HG03342 (cell line): ENCODE measurements around the gene CHGA.

Experiments used
- ATAC-seq: cut with Tn5 transposase; IDR thresholded peaks from one replicate; pipeline ENCODE4 v1.9.1; 2021; ENCODE audit warnings: mild to moderate bottlenecking, moderate library complexity; ENCODE audit not compliant: unreplicated experiment

The CHGA gene

DNA sequence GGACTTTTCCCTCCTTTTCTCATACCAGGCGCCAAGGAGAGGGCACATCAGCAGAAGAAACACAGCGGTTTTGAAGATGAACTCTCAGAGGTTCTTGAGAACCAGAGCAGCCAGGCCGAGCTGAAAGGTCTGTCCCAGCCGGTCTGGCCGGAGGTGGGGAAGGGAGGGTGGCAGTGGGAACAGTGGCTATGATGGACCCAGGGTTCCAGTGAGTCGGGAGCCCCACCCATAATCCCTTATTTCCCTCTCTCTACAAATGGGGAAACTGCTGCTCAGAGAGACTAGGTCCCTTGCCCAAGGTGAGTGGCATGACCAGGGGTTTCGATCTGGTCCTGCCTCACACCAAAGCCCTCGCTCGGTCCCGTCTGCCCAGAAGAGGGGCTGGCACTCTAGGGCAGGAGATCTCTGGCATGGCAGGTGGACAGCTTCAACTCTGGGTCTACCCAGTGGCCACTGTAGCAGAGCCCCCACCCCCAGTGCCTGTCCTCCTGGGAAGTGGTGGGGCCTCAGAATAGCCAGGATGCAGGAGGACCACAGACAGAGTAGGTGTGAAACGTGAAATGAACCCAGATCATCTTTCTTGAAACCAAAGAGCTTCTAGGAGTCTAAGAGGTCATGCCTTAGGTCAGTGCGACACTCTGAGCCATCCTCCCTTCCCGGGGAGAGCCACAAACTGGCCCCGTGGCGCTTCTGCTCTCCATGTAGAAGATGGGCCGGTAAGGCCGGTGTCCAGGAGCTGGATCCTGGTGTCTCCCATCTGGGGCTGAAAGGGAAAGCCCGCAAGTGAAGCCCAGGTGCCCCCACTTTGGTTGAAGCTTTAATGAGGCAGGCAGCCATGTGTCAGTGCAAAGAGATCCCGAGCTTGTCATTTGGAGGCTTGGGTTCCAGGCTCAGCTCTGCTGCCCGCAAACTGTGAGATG, 7.0 kb downstream of the CHGA start:
- no peak for ATAC-seq

DNA sequence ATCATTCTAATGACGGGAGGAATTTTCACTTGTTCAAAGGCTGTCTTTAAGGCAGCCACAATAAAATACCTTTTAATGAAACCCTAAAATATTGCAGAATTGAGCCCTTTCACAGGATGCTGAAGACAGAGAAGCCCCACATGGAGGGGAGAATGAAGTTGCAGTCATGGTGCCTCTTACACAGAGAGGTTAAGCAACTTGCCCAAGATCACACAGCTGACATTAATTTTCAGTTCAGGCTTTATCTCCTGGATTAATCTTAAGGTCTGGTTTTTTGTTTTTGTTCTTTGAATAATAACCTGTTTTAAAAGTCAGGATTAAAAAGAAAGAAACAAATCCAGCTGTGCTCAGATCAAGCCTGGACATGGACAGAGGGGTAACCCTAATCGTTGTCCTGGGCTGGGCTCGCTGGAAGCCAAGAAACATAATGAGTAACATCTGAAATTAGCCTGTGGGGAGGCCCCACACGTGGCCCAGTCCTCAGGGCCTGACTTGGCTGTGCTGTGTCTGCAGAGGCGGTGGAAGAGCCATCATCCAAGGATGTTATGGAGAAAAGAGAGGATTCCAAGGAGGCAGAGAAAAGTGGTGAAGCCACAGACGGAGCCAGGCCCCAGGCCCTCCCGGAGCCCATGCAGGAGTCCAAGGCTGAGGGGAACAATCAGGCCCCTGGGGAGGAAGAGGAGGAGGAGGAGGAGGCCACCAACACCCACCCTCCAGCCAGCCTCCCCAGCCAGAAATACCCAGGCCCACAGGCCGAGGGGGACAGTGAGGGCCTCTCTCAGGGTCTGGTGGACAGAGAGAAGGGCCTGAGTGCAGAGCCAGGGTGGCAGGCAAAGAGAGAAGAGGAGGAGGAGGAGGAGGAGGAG, 8.0 kb downstream of the CHGA start:
- no peak for ATAC-seq

DNA sequence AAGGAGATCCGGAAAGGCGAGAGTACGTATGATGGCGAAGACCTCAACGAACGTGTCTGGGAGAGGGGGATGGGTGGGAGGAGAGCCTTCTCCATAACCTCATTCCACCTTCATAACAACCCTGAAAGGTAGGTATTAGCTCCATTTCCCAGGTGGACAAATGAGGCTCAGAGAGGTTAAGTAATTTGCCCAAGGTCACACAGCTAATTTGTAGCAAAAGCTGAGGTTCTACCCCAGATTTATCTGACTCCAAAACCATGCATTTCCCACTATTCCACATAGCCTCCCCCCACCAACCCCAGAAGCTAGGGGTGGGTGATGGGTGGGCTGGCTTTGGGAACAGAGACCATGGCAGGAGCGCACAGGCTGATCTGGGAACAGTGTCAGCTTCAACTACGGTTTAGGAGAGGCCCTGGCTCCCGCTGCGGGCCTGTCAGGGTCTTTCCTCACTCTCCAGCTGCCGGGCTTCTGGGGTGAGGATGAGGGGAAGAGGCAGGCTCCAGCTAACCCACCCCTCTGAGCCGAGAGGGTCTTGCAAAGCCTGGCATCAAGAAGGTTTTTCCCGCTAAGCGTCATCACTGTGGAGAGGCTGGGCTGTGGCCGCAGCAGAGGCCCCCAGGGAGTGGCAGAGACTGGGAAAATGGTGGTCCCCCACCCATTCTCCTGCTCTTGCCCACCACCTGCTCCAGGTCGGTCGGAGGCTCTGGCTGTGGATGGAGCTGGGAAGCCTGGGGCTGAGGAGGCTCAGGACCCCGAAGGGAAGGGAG, 8.9 kb downstream of the CHGA start:
- ATAC-seq, result no peak

DNA sequence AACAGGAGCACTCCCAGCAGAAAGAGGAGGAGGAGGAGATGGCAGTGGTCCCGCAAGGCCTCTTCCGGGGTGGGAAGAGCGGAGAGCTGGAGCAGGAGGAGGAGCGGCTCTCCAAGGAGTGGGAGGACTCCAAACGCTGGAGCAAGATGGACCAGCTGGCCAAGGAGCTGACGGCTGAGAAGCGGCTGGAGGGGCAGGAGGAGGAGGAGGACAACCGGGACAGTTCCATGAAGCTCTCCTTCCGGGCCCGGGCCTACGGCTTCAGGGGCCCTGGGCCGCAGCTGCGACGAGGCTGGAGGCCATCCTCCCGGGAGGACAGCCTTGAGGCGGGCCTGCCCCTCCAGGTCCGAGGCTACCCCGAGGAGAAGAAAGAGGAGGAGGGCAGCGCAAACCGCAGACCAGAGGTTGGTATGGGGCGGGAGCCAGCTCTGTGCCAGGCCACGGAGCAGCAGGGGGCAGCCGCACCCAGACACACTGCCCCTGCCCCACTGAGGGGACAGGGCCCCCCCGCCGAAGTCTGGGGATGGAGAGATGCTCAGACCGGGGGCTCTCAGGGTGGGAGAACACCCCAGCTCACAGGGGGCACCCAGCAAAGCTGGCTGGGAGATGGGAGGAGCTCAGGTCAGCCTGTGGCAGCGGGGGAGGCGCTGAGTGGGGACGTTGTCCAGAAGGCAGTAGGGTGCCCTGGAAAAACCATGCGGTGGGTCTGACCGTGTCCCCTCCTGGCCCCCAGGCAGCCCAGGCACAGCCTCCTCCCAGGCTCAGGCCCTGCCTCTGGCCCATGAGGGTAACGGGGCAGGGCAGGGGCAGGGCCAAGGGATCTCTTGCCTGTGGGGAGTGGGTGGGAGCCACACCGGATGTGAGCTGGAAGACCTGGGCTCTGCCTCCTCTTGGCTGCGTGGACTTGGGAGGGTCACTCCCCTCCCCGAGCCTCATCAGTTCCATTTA, 9.8 kb downstream of the CHGA start:
- no peak for ATAC-seq

DNA sequence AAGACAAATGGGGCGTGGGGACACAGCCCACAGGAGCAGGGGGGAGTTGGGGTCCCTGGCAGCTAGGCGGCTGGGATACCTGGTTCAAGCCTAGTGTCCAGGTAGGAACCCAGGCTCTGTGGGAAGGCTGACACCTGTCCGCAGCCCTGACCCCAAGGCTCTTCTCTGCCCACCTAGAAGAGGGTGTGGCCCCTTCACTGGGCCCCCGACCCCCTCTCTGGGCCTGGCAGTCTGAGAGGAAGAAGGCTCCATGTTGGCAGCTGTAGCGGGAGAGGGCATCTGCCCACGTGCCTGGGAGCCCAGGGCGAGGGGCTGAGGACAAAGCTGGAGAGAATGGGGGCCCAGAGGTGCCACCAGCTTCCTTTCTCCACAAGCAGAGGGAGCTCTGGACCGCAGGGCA, 10.5 kb downstream of the CHGA start:
- no peak for ATAC-seq

DNA sequence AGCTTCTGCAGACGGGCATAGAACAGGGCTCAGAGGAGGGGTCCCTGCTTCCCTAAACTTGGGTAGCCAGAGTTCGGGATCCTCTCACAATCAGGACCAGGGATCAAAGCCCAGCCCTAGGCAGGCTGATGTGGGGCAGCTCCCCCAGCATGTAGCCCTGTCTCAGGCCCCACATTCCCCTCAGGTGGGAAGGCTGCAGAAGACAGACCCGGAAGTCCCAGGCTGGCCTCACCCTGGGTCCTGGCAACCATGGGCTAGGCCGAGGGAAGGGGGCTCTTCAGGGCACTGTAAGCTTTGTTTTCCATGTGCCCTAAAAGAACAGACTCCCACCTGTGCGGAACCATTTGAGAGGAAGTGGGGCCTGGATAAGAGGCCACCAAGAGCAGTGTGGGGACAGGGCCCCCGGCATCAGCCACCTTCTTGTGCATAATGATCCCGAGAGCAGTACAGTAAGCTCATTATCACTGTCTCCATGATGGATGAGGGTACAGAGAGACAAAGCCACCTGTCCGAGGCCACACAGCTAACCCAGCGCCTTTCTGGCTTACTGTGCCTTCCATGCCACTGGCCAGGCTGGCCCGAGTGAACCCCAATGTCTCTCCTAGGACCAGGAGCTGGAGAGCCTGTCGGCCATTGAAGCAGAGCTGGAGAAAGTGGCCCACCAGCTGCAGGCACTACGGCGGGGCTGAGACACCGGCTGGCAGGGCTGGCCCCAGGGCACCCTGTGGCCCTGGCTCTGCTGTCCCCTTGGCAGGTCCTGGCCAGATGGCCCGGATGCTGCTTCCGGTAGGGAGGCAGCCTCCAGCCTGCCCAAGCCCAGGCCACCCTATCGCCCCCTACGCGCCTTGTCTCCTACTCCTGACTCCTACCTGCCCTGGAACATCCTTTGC, 11.5 kb downstream of the CHGA start:
- no peak for ATAC-seq

DNA sequence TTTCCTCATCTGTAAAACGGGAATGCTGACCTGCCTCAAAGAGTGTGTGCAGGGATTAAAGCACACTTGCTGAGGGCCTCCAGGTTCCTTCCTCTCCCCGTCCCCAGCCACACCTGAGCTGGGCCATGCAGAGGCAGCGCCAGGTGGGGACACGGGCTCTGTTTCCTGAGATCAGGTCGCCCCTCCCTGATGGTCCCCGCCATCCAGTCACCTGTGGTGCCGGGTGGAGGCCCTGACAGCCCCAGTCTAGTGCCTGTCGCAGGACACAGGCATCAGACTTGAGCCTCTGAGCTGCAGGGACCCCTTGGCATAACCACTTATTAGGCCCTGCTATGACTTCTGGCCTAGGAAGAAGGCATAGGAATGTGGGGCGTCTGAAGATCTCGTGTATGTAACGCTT, 12.5 kb downstream of the CHGA start:
- ATAC-seq, result no peak

DNA sequence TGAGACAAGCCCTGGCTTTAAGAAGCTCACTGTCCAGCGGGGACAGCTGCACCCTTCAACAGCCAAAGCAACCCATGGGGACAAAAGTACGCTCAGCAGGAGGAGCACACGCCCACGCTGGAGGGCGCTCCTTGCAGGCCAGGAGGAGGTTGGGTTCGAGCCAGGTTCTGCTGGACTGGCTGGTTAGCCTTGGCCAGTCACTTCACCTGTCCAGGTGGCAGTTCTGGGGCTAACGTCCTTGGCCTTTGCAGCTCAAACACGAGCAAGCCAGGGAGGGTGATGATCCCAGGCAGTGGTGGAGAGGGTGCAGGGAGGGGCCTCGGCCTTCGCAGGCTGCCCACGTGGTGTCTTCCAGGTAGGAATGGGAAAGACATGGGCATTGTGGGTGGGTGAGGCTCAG, 13.1 kb downstream of the CHGA start:
- no peak for ATAC-seq

DNA sequence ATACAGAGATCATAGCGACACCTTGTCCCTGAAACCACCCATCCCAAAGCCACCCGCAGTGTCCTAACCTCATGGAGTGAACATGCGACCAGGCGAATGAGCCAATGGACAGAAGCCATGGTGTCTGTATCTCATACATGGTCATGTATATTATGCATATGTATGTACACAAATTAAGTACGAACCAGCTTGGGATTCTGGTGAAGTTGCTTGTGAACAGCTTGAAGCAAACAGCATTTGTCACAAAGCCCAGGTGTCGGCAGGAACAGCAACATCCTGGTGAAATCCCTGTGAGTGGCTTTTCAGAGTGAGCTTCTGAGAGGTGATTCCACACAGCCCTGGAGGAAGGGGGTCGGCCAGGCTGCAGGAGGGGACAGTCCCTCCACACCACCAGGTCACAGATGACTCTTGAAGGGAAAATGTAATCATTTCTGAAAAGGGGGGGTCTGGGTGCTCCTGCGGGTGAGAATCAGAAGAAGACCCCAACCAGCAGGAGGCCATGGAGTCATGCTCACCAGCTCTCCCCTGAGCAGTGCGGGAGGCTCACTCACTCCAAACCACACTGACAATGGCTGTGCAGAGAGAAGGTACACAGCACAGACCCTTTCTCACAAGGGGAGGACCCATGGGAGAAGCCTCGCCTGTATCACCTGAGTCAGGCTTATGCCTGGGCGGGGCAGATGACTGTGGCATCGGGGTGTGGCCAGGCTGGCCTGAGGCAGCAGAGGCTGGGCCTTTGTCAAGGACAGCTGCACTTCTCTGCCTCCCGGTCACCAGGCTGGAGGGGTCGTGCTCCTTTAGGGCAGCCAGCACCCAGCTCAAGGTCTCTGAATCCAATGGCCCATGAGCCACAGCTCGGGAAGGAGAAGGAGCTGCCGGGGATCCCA, 14.3 kb downstream of the CHGA start:
- no peak for ATAC-seq

DNA sequence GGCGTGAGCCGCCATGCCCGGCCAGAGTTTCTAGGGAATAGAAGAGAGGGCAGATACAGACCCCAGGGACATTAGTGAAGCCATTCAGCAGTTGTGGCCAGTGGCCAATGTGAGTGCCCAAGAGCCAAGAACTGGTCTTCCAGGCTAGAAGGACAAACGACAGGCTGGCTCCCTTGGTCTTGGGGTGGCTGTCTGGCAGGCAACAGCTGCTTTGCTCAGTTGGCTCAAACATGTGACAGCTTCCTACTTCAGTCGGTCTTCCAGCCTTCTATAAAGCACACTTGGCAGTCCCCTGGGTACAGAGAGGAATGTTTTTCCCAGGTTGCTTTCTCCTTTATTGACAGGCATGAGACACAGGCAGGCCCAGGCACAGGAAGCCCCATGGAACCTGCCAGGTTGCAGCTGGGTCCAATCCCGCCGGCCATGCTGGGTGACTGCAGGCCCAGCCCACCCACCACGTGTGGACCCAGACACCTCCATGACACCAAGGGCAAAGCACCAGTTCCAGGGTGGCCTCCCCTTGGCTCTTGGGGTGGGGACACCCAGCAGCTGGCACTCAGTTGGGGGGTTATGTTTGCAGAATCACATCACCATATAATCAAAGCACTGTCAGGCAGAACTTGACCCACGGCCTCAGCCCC, 15.4 kb downstream of the CHGA start:
- no peak for ATAC-seq

DNA sequence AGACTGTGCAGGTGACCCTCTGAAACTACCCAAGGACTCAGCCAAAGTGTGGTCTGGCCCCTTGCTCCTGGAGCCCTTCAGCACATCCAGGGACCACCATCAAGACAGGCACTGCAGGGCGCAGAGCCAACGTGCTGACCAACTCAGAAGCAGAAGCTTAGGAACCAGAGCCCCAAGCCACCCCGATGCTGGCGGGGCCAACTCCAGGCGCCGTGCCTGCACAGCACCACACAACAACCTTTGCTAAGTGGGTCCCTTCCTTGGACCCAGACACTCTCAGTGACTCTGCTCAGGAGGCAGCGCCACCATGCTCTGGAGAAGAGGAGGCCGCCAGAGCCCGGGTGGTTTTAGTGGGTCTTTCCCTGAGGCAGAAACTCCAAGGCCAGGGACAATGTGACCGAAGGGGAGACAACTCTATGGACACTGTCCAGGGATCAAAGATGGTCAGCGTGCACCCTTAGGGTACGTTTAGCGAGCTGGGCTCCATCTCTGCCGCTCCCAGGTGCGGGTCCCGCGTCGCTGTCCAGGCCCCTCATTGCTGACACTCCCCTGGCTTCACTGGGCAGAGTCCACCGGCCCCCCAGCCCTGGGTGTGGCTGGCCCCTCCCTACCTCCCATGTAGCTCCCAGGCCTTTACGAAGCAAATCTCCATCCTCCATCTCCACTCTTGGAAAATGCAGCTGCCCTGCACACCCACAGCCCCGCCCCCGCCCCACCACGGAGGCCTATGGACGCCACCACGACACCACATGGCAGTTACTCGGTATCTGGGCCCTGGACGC, 16.1 kb downstream of the CHGA start:
- no peak for ATAC-seq

DNA sequence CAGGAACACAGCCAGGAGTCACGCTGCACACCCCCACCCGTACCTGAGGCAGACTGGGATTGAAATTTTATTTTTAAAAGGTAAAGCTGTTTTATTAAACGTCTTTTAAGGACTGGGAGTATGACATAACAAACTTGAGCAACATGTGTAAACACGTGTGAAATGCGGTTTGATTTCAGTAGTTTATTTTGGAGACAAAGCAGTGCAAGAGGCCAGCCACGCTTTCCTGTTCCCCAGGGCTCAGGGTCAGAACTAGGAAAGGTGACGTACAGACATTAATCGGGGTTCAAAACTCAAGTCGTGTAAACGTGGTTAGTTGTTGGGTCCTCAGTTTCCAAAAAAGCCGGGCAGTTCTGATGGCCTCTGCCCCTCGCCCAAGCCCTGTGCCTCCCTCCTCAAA, 16.7 kb downstream of the CHGA start:
- ATAC-seq, result no peak

DNA sequence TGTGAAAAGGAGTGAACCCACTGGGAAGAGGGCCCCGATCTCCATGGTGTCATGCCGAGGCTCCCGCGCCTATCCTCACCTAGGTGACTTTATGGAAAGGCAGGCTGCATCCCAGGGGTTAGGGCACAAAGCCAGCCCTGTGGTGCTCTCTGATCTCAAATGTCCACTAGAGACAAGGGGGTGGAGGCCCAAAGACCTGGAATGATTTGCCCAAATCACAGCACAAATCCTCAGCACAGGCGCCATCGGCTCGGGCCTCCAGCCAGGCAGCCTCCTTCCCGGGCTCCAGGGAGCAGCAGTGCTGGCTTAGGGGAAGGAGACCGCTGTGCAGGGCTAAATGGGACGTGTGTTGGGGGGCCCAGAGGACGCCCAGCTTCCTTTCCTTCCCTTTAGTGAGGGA, 17.6 kb downstream of the CHGA start:
- no peak for ATAC-seq

DNA sequence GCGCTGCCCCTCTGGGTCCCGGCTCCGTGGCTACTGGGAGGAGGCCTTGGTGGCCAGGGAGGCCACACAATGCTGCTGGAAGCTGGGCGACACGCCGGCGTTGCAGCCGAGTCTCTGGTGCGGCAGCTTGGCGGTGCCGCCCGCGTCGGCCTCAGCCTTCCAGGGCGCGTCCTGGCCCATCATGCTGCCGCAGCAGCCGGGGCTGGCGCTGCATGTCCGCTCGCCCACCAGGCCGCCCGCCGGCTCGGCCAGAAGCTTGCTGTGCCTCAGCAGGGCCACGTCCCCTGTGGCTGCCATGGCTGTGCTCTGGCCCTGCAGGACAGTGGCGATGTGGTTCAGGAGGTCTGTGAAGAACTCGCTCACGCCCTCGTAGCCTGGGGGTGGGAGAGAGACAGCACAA, 18.6 kb downstream of the CHGA start:
- no peak for ATAC-seq

DNA sequence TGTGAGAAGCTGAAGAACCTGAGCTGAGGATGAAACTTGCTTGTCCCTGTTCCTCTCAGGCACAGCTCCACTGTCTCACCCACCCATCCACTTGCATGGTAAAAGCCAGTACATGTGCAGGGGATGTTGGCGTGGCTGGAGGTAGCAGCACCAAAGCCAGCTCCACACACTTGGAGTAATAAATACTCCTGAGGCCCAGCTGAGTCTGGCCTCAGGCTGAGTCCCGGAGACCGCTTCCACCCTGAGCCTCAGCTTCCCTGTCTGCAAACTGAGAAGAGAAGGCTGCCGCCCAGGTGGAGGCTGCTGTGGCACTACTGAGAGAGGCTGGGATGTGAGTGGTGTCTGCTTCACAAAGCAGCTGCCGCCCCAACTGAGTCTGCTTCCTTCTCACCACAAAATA, 19.2 kb downstream of the CHGA start:
- no peak for ATAC-seq

DNA sequence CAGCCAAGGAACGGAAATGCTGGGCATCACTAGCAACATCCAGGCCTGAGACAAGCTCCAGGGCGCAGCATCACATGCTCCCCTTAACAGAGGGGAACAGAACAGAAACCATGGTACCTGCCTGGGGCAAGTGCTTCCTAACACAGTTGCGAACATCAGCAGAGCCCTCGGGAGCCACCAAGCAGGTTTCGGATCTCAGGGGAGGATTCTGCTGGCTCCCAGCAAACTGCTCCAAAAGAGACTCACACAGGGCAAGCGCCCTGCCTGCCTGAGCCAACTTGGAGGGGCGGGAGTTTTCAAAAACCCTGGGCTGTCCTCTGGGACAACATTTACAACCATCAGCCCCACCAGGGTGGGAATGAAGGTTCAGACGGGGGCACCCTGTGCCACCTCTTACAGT, 19.6 kb downstream of the CHGA start:
- no peak for ATAC-seq
